A673 (cell line): ENCODE results near the gene RNU7-1. TPM values are rescaled to one million over a fixed set of nuclear protein-coding genes. Genes with fewer than 3 reads are reported as not detected.

Experiments
- BruUV-seq: library from RNA; stranded (reverse); fragments of 400-500 nt; replicated peaks from 2 replicates; lab custom pipeline; 2021; lab: Mats Ljungman, UMichigan
- CTCF ChIA-PET: fragments of 300-600 bp; sonication (Branson Sonifier 250); formaldehyde crosslinking; loops from one replicate; lab custom pipeline; 2022; ENCODE audit warnings: antibody characterized with exemption; lab: Charles Lee
- POLR2A ChIA-PET: fragments of 300-600 bp; sonication (Branson Sonifier 250); formaldehyde crosslinking; loops from one replicate; lab custom pipeline; 2022; ENCODE audit warnings: antibody characterized with exemption; ENCODE audit not compliant: low non-redundant PET; lab: Charles Lee
- DNase-seq: peaks from one replicate; pipeline ENCODE4 v3.0.0-alpha.2; 2015; ENCODE audit warnings: low spot score
- H3K27ac ChIP-seq: fragments of 200-600 bp; sonication (generic); 2 replicates; pipeline ENCODE4 v1.5.1; 2016; ENCODE audit warnings: mixed run types, low read depth, mild to moderate bottlenecking, mixed read lengths, antibody characterized with exemption, low read length; ENCODE audit not compliant: poor library complexity, severe bottlenecking
- H3K27me3 ChIP-seq: fragments of 200-600 bp; sonication (generic); replicated peaks from 2 replicates; pipeline ENCODE4 v1.6.1; 2017; ENCODE audit warnings: mixed run types, low read depth, mild to moderate bottlenecking, mixed read lengths, antibody characterized with exemption, low read length; ENCODE audit not compliant: insufficient read depth, poor library complexity
- H3K36me3 ChIP-seq: fragments of 200-600 bp; sonication (generic); 2 replicates; pipeline ENCODE4 v1.6.1; 2016; ENCODE audit warnings: mixed run types, mild to moderate bottlenecking, mixed read lengths, antibody characterized with exemption, low read length; ENCODE audit not compliant: insufficient read depth, poor library complexity, severe bottlenecking
- H3K4me1 ChIP-seq: fragments of 200-600 bp; sonication (generic); 2 replicates; pipeline ENCODE4 v1.6.1; 2017; ENCODE audit warnings: mixed run types, mild to moderate bottlenecking, mixed read lengths, antibody characterized with exemption, low read length; ENCODE audit not compliant: insufficient read depth, poor library complexity, severe bottlenecking
- H3K4me3 ChIP-seq: fragments of 200-600 bp; sonication (generic); 2 replicates; pipeline ENCODE4 v1.5.1; 2016; ENCODE audit warnings: low read depth, mixed run types, mild to moderate bottlenecking, mixed read lengths, low read length; ENCODE audit not compliant: poor library complexity, severe bottlenecking
- H3K9me3 ChIP-seq: fragments of 200-600 bp; sonication (generic); 2 replicates; pipeline ENCODE4 v1.6.1; 2016; ENCODE audit warnings: mixed run types, low read depth, mild to moderate bottlenecking, mixed read lengths, antibody characterized with exemption, low read length; ENCODE audit not compliant: poor library complexity, severe bottlenecking
- CTCF ChIP-seq: fragments of 300-800, 200-600 bp; sonication (generic); conservative IDR thresholded peaks from 2 replicates; pipeline ENCODE4 v1.5.1; 2017; ENCODE audit warnings: low read depth, mild to moderate bottlenecking, antibody characterized with exemption, low read length, moderate library complexity, mixed read lengths
- EZH2 ChIP-seq: fragments of 200-600 bp; sonication (generic); IDR thresholded peaks from 2 replicates; pipeline ENCODE4 v1.6.1; 2017; ENCODE audit warnings: borderline replicate concordance, low read depth, mild to moderate bottlenecking, mixed read lengths, antibody characterized with exemption, low read length; ENCODE audit not compliant: poor library complexity, severe bottlenecking
- intact Hi-C: fragments of 100-400 bp; cut with micrococcal nuclease; formaldehyde crosslinking; loops from one replicate; pipeline ENCODE4 v1.10.0; 2022; ENCODE audit not compliant: unreplicated experiment
- total RNA-seq: library from RNA; stranded (reverse); gene quantifications from 2 replicates; pipeline ENCODE4 v1.2.3, GENCODE V29; 2021

RNU7-1 gene
- total RNA-seq, 1 experiment from 2014 or later = not detected

- intact Hi-C loops = no loop called here
- Histone ChIP-seq H3K36me3 (peaks cover 61% of the 10 kb centered on the region), H3K9me3 (no peaks in the 10 kb centered on the region), H3K27me3 (no peaks in the 10 kb centered on the region), H3K27ac (peak overlapping the region; percentile 17), H3K4me3 (no peak overlapping the region), H3K4me1 (peaks cover 12% of the 10 kb centered on the region)
- ChIA-PET CTCF (no interaction called here), POLR2A (no interaction called here)
- no peak for DNase-seq
- no peak for TF ChIP-seq EZH2
- no peak for TF ChIP-seq CTCF
- no TSS peak for BruUV-seq
Observed at GRCh38 chr12:6974180-6974579, 30.6 kb downstream of the RNU7-1 start.

- no peak overlapping the region for H3K27ac ChIP-seq
- POLR2A ChIA-PET = no interaction called here
- DNase-seq = no peak
- intact Hi-C loops = no loop called here
- no peaks in the 10 kb centered on the region for H3K27me3 ChIP-seq
- CTCF ChIA-PET = no interaction called here
- H3K36me3 ChIP-seq = peaks cover 67% of the 10 kb centered on the region
- H3K4me1 ChIP-seq = peaks cover 9% of the 10 kb centered on the region
- no TSS peak for BruUV-seq
- no peak overlapping the region for H3K4me3 ChIP-seq
- no peaks in the 10 kb centered on the region for H3K9me3 ChIP-seq
- TF ChIP-seq CTCF = no peak
- TF ChIP-seq EZH2 = no peak
Observed at GRCh38 chr12:6975297-6976032, 31.8 kb downstream of the RNU7-1 start.

- Histone ChIP-seq H3K4me1 (no peaks in the 10 kb centered on the region), H3K9me3 (no peaks in the 10 kb centered on the region), H3K36me3 (peaks cover 83% of the 10 kb centered on the region), H3K27me3 (no peaks in the 10 kb centered on the region), H3K27ac (no peak overlapping the region), H3K4me3 (no peak overlapping the region)
- intact Hi-C loops = no loop called here
- TF ChIP-seq CTCF (no peak), EZH2 (no peak)
- POLR2A ChIA-PET = no interaction called here
- DNase-seq = no peak
- no TSS peak for BruUV-seq
- CTCF ChIA-PET = no interaction called here
Observed at GRCh38 chr12:6977653-6978052, 34.0 kb downstream of the RNU7-1 start.
